ENCODE measurements around the gene PLXNB1.
A peak's percentile ranks its signal among the peaks of the same experiment; 100 is the strongest.
"Not testable (repeated sequence)": the region's sequence is repeated elsewhere in the genome, so short reads cannot be mapped to it uniquely, and the experiment has no call there.

The PLXNB1 gene

DNA sequence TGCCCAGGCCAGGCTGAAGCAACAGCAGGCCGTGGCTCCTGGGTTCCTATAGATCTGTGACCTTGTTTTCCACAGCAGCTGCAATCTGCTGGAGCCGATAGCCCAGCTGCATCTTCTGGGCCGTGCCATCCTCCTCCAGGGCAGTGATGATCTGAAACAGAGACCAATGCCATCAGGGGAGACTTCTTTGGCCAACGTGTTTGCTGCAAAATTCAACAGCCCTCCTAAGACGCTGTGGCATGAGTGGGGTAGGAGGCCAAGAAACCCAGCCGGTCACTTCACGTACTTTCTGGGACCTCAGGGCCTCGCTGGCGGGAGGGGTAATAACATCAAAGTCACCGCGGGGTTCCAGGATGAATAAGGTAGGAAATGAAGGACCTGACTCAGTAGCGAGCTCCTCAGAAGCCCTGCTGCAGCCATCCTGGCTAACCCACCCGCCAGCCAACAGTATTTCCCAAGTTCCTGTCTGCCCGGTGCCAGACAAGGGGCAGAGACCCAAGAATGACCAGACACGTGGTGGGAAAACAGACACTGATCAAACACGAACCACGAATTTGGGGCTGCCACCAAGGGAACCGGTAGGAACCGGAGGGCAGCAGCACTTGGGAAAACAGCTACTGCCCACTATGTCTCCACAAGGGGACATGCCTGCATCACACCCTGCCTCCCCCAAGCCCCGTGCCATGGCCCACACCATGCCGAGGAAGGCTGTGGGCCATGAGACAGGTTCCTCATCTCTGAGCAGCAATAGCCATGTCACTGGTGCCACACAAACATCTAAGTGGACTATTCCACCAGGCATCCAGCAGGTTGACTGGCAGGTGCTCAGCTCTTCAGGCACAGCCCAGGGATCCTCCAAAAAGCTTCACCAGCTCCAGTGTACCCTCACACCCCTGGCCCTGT, 25.2 kb downstream of the PLXNB1 start:
- no peak for DNase-seq

DNA sequence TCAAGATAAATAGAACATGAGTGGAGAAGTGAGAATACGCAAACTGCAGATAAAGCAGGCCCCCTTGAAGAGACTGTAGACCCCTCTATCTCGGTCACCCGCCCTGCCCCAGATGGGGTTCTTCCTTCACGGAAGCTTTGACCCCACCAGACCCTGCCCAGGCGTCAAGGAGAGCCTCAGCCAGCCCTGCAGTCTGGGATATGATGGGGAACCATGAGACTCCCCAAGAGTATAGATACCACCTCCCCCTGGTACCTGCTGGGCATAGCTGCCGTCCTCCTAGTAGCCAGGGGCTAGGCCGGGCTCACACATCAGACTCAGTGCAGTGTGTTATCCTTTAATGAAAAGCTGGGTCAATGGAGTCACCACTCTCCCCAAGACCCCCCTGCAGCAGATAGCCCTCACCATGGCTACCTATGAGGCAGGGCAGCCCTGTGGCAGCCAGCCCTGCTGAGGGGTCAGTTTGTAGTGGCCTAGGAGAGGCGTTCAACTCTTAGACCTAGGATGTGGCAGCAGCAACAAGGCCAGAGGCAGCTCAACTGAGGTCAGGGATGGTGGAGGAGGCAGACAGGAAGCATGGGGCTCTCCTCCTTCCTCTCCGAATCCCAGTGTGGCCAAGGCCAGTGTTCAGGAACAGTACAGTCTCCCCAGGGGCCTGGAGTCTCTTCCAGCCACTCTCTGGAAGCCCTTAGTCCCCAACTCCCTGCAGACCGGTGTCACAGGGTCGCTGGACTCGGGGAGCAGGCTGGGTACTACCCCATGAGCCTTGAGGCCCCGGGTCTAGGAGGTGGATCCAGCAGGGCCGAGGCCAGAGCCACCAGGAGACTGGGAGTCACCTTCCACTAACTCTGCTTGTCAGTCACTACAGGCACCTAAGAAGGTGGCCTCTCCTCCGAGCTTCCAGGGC, 26.1 kb downstream of the PLXNB1 start:
- no peak for DNase-seq

DNA sequence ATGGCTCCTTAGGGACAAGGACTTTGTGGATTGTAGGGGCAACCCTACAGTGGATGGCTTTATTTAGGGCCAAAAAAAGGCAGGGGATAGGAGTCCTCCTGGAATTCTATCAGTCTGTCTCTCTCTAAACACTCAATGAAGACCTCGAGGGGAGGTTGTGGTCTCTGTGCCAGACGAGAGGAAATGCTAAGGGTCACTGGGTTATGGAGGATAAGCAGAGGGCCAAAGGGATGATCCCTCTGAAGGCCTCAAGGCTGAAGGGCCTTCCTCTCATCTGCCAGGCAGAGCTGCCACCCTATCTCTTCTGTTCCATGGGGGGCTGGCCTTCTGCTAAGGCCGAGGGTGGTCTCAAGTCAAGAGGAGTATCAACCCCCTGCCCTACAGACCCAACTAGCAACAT, 27.0 kb downstream of the PLXNB1 start:
- DNase-seq: no peak

DNA sequence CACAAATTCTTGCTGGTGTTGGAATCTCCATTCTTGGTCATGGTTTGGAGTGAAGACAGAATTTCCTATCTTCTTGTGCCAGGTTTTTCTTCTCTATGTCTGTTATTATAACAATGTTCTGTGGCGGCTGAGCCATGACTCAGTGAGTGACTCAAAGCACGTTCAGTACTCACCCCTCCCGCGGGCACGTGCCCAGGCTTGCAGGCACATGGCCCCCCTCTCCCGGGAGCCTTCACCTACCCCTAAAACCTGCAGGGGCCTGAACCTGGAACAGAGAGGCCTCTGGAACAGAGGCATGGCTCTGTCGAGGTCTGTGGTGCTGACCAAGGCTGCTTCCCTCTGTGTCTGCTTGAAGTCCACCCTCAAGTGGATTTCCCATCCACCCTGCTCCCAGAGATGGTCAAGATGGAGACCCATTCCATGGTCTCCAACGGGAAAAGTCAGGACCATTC, 27.6 kb downstream of the PLXNB1 start:
- DNase-seq: no peak

DNA sequence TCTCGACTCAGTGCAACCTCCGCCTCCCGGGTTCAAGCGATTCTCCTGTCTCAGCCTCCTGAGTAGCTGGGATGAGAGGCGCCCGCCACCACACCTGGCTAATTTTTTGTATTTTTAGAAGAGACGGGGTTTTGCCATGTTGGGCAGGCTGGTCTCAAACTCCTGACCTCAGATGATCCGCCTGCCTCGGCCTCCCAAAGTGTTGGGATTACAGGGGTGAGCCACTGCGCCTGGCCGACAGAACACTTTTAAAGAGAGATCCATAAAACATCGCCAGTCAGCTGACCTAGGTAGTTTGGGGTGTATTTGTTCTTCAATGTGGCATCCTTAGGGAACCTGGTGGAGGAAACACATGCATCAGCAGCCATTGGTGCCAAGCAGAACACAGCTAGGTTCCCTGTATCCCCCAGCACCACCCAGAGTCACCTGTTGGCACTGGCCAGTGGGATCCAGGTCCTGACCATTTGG, 28.4 kb downstream of the PLXNB1 start:
- not testable (repeated sequence) for DNase-seq

DNA sequence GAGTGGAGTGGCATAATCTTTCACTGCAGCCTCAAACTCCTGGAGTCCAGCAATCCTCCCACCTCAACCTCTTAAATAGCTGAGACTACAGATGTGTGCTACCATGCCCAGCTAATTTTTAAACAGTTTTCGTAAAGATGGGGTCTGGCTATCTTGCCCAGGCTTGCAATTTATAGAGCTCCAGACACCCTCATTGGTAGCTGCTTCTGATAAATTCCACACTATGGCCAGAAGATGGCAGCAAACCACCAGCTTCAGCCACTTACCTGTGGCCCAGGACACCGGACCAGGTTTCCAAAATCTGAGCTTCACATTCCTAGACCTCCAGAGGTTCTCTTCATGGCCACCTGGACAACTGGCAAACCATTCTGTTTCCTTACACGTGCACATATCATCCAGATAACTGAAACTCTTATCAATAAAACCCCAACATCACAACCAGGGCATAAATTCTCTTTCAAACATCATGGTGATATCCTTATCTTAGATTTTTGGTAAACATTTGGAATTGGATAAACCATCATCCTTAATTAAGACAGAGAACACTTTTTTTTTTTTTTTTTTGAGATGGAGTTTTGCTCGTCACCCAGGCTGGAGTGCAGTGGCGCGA, 29.0 kb downstream of the PLXNB1 start:
- DNase-seq: peak; percentile 63 to 68

DNA sequence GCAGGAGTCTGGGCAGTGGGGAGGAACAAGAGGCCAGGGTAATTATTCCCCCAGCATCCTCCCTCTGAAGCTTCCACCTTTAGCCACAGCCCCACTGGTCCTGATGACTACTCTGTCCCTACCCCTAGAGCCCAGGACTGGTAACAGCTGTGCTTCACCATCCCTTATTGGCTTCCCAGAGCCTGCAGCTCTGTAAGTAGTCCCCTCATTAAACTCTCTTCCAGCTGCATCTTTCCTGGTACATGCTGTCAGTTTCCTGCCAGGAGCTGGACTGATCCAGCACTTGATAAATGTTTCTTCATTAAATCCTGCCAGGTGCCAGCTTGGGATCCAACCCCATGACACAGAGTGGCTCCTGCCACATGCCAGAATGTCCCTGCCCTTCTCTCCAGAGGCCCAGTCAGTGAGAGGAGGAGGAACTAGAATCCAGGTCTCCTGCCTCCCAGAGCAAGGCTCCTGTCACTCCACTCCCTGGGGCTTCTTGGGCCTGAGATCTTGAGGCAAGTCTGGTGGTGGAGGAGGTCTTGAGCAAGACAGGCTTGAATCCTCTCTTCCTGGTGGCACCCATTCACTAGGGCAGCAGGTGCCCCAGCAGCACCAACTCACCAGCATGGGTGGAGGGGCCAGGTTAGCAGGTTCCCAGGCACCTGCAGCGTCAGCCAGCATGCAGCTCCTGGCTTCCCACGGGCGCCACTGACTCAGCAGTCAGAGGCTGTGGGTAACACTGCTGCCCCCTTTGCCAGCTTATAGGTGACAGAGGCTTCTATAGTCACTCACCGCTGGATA, 30.3 kb downstream of the PLXNB1 start:
- no peak for DNase-seq

DNA sequence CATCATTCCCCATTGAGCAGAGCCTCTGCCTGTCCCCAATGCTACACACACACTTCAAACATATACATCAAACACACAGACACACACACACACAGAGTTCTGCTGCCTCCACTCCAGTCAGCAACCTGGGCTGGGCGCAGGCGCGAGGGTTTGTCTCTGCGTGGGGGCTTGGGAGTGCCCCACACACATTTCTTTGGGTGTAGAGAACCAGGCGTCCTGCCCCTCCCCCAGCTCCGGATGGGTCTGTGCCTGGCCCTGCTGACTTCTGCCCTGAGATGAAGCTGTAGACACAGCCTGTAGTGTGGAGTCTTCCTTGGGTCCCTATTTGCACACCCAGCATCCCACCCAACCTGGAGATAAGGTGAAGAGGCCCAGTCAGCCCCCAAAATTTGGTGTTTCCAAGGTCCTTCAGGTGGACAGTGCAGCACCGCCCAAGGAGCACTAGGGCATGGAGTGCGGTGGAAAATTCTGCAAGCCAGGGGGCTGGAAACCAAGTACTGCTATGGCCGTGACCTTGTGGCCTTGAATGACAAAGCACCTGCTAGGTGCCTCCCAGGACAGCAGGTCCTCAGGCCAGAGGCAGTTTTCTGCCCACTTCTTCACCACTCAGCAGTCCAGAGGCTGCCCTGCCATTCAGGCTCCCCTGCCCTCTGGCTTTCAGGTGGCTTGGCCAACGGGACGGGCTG, 31.0 kb downstream of the PLXNB1 start:
- DNase-seq: no peak

DNA sequence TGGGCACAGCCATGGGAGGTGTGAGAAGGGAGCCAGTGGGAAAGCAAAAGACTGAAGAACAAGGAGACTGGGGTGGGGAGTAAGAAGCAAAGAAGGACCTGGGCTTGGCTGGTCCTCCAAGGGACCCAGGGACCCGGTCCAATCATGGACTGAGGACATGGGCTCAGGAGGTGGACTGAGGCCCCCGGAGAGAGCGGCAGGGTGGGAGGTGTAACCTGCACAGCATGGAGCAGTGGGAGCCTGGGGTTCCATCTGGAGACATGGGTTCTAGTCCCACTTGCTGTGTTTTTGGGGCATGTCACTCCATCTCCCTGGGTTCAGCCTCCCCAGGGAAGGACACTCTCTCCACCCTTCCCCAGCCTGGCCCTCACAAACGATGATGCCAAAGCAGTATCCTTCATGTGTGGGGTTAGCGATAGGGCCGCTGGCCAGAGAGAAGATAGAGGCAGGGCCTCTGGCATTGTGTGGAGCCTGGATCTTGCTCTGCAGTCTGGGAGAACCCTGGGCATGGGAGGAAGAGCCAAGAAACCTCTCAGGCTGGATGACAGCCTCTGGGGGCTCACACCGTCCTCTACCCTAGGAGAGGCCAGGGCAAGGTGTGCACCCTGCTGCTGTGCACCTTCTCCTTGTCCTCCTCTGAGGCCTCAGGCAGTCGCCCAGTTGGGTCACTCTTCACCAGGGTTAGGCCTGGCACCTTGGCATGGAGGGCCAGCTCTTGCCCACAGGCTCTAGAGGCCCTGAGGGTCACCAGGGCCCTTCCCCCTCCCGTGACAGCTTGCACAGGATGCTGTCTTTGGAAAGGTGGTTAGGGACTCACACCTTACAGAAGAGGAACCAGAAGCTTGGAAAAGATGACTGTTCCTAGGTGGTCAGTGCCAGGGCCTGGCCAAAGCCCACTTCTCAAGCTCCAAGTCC, 31.9 kb downstream of the PLXNB1 start:
- no peak for DNase-seq

DNA sequence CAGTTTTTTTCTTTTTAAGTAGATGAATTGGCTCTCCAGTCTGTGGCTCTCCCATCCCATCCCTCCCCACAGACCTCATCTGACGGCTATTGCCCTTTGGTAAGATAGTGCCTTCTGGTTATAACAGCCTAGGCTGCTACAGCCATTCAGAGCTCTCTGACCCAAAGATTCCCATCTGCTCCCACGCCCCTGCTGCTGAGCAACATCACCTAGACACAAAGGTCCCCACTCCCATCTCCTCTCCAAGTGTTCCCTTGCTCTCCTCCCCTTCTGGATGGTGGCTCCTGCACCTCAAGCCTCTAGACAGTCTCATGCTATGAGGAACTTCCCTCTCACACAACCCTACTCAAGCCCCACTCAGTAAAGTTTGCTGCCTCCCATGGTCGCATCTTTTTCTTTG, 34.2 kb downstream of the PLXNB1 start:
- DNase-seq: no peak

DNA sequence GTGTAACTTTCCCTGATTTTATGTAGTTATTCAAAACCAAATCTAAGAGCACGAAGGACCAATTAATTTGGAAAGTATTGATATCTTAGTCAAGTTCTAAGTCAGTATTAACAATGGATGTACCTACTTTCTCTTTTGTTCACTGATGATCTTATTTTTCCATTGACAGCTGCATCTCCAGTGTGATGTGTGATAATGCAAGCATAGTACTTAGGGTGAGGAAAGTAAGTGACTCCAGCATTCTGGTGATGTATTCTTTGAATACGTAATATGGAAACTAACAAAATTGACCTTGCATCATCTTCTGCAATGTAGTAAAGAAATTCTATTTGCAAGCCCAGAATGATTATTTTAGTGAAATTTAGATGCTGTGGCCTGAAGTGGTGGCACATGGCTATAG, 35.5 kb downstream of the PLXNB1 start:
- DNase-seq: no peak

DNA sequence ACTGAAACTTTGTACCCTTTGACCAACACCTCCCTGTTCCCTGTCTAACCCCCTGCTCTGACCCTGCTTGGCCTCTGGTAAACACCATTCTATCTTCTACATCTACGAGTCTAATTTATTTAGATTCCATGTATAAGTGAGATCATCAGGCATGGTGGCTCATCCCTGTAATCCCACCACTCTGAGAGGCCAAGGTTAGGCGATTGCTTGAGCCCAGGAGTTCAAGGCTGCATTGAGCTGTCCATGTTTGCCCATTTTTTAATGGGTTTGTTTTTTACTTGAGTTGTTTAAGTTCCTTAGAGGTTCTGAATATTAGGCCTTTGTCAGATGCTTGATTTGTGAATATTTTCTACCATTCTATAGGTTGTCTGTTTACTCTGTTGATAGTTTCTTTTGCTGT, 40.9 kb downstream of the PLXNB1 start:
- DNase-seq: no peak

DNA sequence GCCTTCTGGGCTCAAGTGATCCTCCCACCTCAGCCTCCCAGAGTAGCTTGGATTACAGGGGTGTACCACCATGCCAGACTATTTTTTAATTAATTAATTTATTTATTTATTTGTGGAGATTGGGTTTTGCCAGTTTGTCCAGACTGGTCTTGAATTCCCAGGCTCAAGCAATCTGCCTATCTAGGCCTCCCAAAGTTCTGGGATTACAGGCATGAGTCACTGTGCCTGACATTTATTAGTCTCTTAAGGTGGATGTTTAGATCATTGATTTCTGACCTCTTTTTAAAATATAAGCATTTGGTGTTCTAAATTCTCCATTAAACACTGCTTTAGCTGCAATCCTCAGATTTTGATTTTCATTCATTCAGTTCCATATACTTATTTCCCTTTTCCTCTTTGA, 42.3 kb downstream of the PLXNB1 start:
- DNase-seq: no peak

DNA sequence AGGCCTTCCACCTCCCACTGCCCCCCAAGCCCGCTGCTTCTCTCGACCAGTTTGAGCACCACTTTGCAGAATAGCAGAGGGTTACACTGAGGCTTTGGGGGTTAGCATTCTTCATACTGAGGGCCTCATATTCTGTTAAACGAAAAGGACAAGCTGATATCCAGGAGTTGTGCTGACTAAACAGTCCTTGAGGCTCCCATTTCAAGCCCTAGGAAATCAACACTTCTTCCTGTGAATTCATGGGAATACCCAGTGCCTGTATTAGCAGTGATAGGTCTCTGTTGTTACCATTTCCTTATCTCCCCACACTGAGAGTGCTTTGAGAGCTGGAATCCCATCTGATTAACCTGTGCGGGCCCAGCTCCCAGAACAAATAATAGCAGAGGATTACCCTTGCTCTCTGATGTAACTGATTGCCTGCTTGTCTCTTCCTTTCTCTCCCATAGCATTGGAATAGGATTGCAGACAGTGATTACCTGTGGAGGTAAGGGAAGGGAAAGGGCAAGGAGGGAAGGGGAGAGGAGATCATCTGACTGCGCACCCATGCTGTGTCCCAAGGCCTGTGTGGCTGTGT, 56.9 kb downstream of the PLXNB1 start:
- no peak for DNase-seq

DNA sequence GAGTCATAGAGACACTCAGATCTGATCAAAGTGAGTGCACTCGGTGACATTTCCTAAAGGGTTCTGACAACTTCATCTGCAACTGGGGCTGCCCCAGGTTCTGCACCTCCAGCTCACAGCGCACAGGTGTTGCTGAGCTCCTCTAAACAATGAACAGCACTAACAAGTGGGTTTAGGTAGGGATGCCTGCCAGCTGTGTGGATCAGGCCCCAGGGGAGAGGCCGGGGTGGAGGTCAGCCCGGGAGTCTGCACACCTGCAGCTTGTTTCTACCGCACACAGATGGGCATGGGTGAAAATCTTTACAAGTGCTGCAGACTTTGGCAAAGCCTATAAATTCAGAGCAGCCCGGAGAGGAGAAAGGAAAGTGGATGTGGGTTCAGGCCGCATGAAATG, 57.5 kb downstream of the PLXNB1 start:
- no peak for DNase-seq

DNA sequence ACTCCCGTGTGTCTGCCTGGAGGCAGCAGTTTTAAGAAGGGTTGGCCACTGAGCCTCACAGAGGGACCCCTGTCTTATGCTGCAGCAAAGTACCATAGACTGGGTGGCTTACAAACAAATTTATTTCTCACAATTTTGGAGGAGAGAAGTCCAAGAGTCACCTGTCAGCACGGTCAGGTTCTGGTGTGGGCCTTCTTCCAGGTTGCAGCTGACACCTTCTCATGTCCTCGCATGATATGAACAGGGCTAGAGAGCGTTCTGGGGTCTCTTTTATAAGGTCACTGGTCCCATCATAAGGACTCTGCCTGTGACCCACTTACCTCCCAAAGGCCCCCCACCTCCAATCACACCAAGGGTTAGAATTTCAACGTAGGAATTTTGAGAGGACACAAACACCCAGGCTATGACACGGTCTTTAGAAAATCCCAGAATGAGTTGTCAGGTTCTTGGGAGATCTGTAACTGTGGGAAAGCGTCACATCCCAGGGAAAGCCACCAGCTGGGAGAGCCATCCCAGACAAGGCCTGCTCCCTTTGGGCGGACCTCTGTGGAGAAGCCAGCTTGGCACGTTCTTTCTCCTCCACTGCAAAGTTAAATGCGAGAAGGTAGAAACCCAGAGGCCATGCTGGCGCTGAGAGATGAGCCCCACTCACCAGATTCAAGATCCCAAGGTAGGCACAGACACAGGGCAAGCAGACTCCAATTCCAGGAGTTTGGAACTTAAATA, 58.1 kb downstream of the PLXNB1 start, which contains the start of gene FBXW12:
Gene FBXW12 (plus strand): TSS at position 569 of the 726 bp plus-strand sequence. CDS start 549 bp downstream, outside the sequence.
- no peak for DNase-seq

DNA sequence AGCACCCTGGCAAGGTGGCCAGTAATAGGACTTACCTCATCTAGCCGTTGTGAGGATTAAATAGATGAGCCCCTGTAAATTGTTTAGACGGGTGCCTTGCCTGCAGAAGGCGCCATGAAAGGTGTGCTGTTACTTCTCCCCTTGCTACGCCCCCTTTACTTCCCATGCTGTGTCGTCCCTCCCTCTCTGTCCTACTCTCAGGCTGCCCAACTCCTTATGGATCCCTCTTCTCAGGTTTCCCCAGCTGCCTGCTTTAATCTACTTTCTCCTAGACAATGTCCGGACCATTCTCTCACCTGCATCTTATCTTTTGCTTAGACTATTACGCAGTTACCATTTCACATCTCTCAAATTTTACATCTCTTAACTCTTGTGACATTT, 59.6 kb downstream of the PLXNB1 start:
- DNase-seq: no peak

DNA sequence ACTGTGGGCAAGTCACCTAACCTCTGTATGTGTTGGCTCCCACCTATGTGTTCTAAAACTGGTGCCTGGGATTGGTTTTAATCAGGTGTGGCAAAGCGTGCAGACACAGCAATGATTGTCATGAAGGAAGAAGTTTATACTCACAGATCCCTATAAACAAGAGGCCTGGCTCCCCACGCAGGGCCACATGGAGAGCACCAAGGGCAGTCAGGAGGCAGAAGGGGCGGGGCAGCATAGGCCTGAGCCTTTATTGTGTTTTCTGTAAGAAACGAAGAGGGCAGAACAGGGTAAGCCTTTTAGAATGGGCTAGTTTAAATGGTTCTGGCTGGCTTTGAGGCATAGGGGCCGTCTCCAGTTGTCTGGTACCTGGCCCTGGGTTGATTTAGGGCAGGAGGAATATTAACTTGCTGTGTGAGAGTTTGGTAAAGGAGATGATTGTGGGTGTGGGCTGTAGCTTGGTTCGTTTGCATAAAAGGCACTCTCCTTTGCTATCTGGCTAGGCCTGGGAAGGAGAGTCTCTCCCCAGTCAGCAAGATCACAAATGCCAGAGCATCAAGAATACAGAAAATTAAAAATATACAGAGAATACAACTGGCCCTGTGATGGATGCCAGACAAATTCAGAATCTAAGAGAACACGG, 60.1 kb downstream of the PLXNB1 start:
- no peak for DNase-seq

DNA sequence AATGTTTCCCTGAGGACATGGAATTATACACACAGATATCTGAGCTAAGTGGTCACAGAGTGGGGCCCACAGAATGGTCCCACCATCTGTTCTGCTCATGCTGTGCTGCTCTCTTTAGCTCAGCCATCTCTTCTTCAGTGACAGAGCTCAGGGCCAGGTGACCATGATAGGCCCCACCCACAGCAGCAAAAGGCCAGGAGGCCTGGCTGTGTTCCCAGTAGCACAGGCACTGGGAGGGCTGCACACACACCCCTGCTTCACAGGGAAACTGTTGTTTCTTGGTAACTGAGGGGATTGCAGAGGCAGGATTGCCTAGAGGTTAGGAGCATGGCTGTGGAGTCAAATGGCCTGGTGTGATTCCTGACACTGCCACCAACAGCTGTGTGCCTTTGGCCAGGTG, 62.7 kb downstream of the PLXNB1 start:
- no peak for DNase-seq

All from activated CD4-positive, alpha-beta T cell treated with anti-CD3 and anti-CD28 coated beads for 4 hours (primary cell).